Measurements from ENCODE around the gene SEMA5B. TPM values are rescaled to one million over a fixed set of nuclear protein-coding genes. Genes with fewer than 3 reads are reported as not detected.

Gene SEMA5B
- total RNA-seq, 2 experiments from 2014 or later, result not detected

GRCh38 chr3:122978569-122978968, 49.0 kb downstream of the SEMA5B start:
- ATAC-seq (no peak), DNase-seq (no peak)
- peaks cover 4% of the 10 kb centered on the region for H3K27me3 Mint-ChIP-seq
- intact Hi-C loops (cut with DNase I, micrococcal nuclease), result no loop called here
- no peaks in the 10 kb centered on the region for H3K9me3 Mint-ChIP-seq (ENCODE audit: low read depth)
- peaks cover 15% of the 10 kb centered on the region for H3K4me1 Mint-ChIP-seq
- H3K27ac Mint-ChIP-seq, result no peak overlapping the region
- ChIA-PET POLR2A (no interaction called here), CTCF (interaction anchor here (1.2 kb wide), 1 partner anchor 663 kb away, joined by 3 read pairs; no protein-coding TSS in a partner anchor)
- H3K36me3 Mint-ChIP-seq (ENCODE audit: low read depth), result no peaks in the 10 kb centered on the region
- no peak overlapping the region for H3K4me3 Mint-ChIP-seq

GRCh38 chr3:122977746-122978466, 49.7 kb downstream of the SEMA5B start:
- Mint-ChIP-seq H3K9me3 (ENCODE audit: low read depth) (no peaks in the 10 kb centered on the region), H3K36me3 (ENCODE audit: low read depth) (no peaks in the 10 kb centered on the region), H3K4me1 (peaks cover 15% of the 10 kb centered on the region), H3K4me3 (no peak overlapping the region), H3K27me3 (peaks cover 4% of the 10 kb centered on the region), H3K27ac (no peak overlapping the region)
- ATAC-seq, result no peak
- no peak for DNase-seq
- CTCF ChIA-PET, result interaction anchor here (1.2 kb wide), 1 partner anchor 664 kb away, joined by 3 read pairs; no protein-coding TSS in a partner anchor
- intact Hi-C loops (cut with DNase I, micrococcal nuclease), result no loop called here
- POLR2A ChIA-PET, result no interaction called here

- no peaks in the 10 kb centered on the region for H3K9me3 Mint-ChIP-seq (ENCODE audit: low read depth)
- H3K4me1 Mint-ChIP-seq, result peaks cover 15% of the 10 kb centered on the region
- no peaks in the 10 kb centered on the region for H3K36me3 Mint-ChIP-seq (ENCODE audit: low read depth)
- peaks cover 4% of the 10 kb centered on the region for H3K27me3 Mint-ChIP-seq
- intact Hi-C loops (cut with DNase I, micrococcal nuclease), result no loop called here
- CTCF ChIA-PET, result interaction anchor here (0.6 kb wide), 1 partner anchor 51 kb away, joined by 3 read pairs; no protein-coding TSS in a partner anchor
- no peak overlapping the region for H3K4me3 Mint-ChIP-seq
- H3K27ac Mint-ChIP-seq, result no peak overlapping the region
- DNase-seq (peak; percentile 27), ATAC-seq (peak; percentile 75)
- POLR2A ChIA-PET, result no interaction called here
These were observed 51.7 kb downstream of the SEMA5B start for GRCh38 chr3:122975924-122976293.

GRCh38 chr3:122975163-122975923, 52.2 kb downstream of the SEMA5B start:
- DNase-seq (peak; percentile 15), ATAC-seq (peak; percentile 59)
- POLR2A ChIA-PET, result no interaction called here
- intact Hi-C loops (cut with DNase I, micrococcal nuclease), result no loop called here
- no peaks in the 10 kb centered on the region for H3K9me3 Mint-ChIP-seq (ENCODE audit: low read depth)
- H3K4me1 Mint-ChIP-seq, result peaks cover 15% of the 10 kb centered on the region
- H3K4me3 Mint-ChIP-seq, result no peak overlapping the region
- no peaks in the 10 kb centered on the region for H3K36me3 Mint-ChIP-seq (ENCODE audit: low read depth)
- H3K27ac Mint-ChIP-seq, result no peak overlapping the region
- H3K27me3 Mint-ChIP-seq, result peaks cover 4% of the 10 kb centered on the region
- CTCF ChIA-PET, result interaction anchor here (0.6 kb wide), 1 partner anchor 51 kb away, joined by 3 read pairs; no protein-coding TSS in a partner anchor

- ATAC-seq (peak; percentile 10), DNase-seq (no peak)
- CTCF ChIA-PET, result no interaction called here
- H3K27me3 Mint-ChIP-seq, result peaks cover 4% of the 10 kb centered on the region
- peaks cover 15% of the 10 kb centered on the region for H3K4me1 Mint-ChIP-seq
- no peaks in the 10 kb centered on the region for H3K9me3 Mint-ChIP-seq (ENCODE audit: low read depth)
- intact Hi-C loops (cut with DNase I, micrococcal nuclease), result no loop called here
- POLR2A ChIA-PET, result no interaction called here
- no peak overlapping the region for H3K4me3 Mint-ChIP-seq
- no peaks in the 10 kb centered on the region for H3K36me3 Mint-ChIP-seq (ENCODE audit: low read depth)
- no peak overlapping the region for H3K27ac Mint-ChIP-seq
These were observed 52.8 kb downstream of the SEMA5B start for GRCh38 chr3:122974764-122975162.

- H3K4me1 Mint-ChIP-seq, result peaks cover 15% of the 10 kb centered on the region
- ATAC-seq, result no peak
- H3K27ac Mint-ChIP-seq, result no peak overlapping the region
- peaks cover 4% of the 10 kb centered on the region for H3K27me3 Mint-ChIP-seq
- intact Hi-C loops (cut with DNase I, micrococcal nuclease), result no loop called here
- no peak overlapping the region for H3K4me3 Mint-ChIP-seq
- ChIA-PET POLR2A (no interaction called here), CTCF (no interaction called here)
- no peaks in the 10 kb centered on the region for H3K36me3 Mint-ChIP-seq (ENCODE audit: low read depth)
- no peaks in the 10 kb centered on the region for H3K9me3 Mint-ChIP-seq (ENCODE audit: low read depth)
- DNase-seq, result no peak
These were observed 53.5 kb downstream of the SEMA5B start for GRCh38 chr3:122973893-122974615.

- POLR2A ChIA-PET, result no interaction called here
- intact Hi-C loops (cut with DNase I, micrococcal nuclease), result no loop called here
These were observed 55.4 kb downstream of the SEMA5B start for GRCh38 chr3:122972141-122972540.

GRCh38 chr3:122969585-122970469, 57.7 kb downstream of the SEMA5B start:
- no peak for ATAC-seq

More at GRCh38 chr3:122972141-122972540, 55.4 kb downstream of the SEMA5B start:
- Mint-ChIP-seq H3K4me3 (no peak overlapping the region), H3K9me3 (ENCODE audit: low read depth) (no peaks in the 10 kb centered on the region), H3K36me3 (ENCODE audit: low read depth) (no peaks in the 10 kb centered on the region), H3K27me3 (peaks cover 4% of the 10 kb centered on the region), H3K27ac (no peak overlapping the region), H3K4me1 (peaks cover 15% of the 10 kb centered on the region)
- DNase-seq (no peak), ATAC-seq (no peak)
- CTCF ChIA-PET, result no interaction called here

GRCh38 chr3:122967765-122968164, 59.8 kb downstream of the SEMA5B start:
- ChIA-PET CTCF (no interaction called here), POLR2A (no interaction called here)
- ATAC-seq (no peak), DNase-seq (no peak)
- intact Hi-C loops (cut with DNase I, micrococcal nuclease), result no loop called here
- H3K9me3 Mint-ChIP-seq (ENCODE audit: low read depth), result no peaks in the 10 kb centered on the region
- H3K4me1 Mint-ChIP-seq, result no peaks in the 10 kb centered on the region
- H3K4me3 Mint-ChIP-seq, result no peak overlapping the region
- H3K36me3 Mint-ChIP-seq (ENCODE audit: low read depth), result no peaks in the 10 kb centered on the region
- no peak overlapping the region for H3K27ac Mint-ChIP-seq
- no peaks in the 10 kb centered on the region for H3K27me3 Mint-ChIP-seq

More at GRCh38 chr3:122969585-122970469, 57.7 kb downstream of the SEMA5B start:
- Mint-ChIP-seq H3K36me3 (ENCODE audit: low read depth) (no peaks in the 10 kb centered on the region), H3K4me3 (no peak overlapping the region), H3K4me1 (peaks cover 2% of the 10 kb centered on the region), H3K27me3 (no peaks in the 10 kb centered on the region), H3K27ac (no peak overlapping the region), H3K9me3 (ENCODE audit: low read depth) (no peaks in the 10 kb centered on the region)
- ChIA-PET CTCF (interaction anchor here (0.7 to 1.1 kb wide), 2 partner anchors 41 to 215 kb away, joined by 3 read pairs; no protein-coding TSS in a partner anchor), POLR2A (no interaction called here)
- intact Hi-C loops (cut with DNase I, micrococcal nuclease), result no loop called here
- no peak for DNase-seq

GRCh38 chr3:122967356-122967755, 60.2 kb downstream of the SEMA5B start:
- intact Hi-C loops (cut with DNase I, micrococcal nuclease), result no loop called here
- no peaks in the 10 kb centered on the region for H3K36me3 Mint-ChIP-seq (ENCODE audit: low read depth)
- no peak for DNase-seq
- H3K27me3 Mint-ChIP-seq, result no peaks in the 10 kb centered on the region
- ChIA-PET CTCF (no interaction called here), POLR2A (interaction anchor here (0.6 kb wide), 1 partner anchor 23 kb away, joined by 3 read pairs; no protein-coding TSS in a partner anchor)
- no peaks in the 10 kb centered on the region for H3K4me1 Mint-ChIP-seq
- H3K9me3 Mint-ChIP-seq (ENCODE audit: low read depth), result no peaks in the 10 kb centered on the region
- no peak overlapping the region for H3K27ac Mint-ChIP-seq
- ATAC-seq, result no peak
- no peak overlapping the region for H3K4me3 Mint-ChIP-seq

GRCh38 chr3:122966045-122966444, 61.5 kb downstream of the SEMA5B start:
- Mint-ChIP-seq H3K27ac (no peak overlapping the region), H3K9me3 (ENCODE audit: low read depth) (no peaks in the 10 kb centered on the region), H3K27me3 (no peaks in the 10 kb centered on the region), H3K36me3 (ENCODE audit: low read depth) (no peaks in the 10 kb centered on the region), H3K4me3 (no peak overlapping the region), H3K4me1 (no peaks in the 10 kb centered on the region)
- DNase-seq (no peak), ATAC-seq (no peak)
- CTCF ChIA-PET, result interaction anchor here (0.5 kb wide), 1 partner anchor 254 kb away, joined by 3 read pairs; no protein-coding TSS in a partner anchor
- POLR2A ChIA-PET, result no interaction called here
- intact Hi-C loops (cut with DNase I, micrococcal nuclease), result no loop called here

All from activated CD4-positive, alpha-beta T cell treated with anti-CD3 and anti-CD28 coated beads for 36 hours (primary cell).